T47D (cell line): ENCODE data around the gene CLCA4.

ENCODE experiments used
- DNase-seq, 2 experiments: peaks; one replicate each; pipeline versions ENCODE4 v3.0.0 to v3.0.0-alpha.2; 2011 to 2012; ENCODE audit warnings: low read depth in 1 of 2, low spot score in 1 of 2
- JUND ChIP-seq: IDR thresholded peaks from 2 replicates; pipeline ENCODE4 v1.6.1; 2012; ENCODE audit warnings: low read depth
- in situ Hi-C: cut with HindIII; loops from 2 replicates; pipeline ENCODE4 v1.10.0; 2016; ENCODE audit warnings: low sequenced_read_pairs, low pct_unique_long_range_greater_than_20kb

Gene CLCA4

DNA sequence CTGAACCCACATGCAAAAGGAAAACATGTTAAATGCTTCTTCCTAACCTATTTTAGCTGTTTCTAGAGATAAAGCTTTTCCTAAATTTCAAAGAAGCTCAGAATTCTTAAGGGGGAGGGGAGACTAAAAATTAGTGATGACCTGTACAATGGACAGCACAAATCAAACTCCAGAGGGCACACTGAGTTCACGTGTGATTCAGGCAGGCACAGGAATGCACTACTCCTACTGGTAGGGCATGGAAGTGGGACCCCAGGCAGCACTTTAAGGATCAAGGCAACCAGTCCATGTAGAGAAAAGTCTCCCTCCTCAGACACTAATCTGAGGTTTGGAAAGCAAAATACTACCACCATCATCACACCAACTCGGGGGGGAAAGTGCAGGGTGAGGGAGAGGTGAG lies 31.3 kb upstream of the CLCA4 start:
- in situ Hi-C loops: no loop called here
- no peak for TF ChIP-seq JUND
- peak in 1 of 2 experiments; percentile 36 for DNase-seq

- in situ Hi-C loops: no loop called here
- no peak for DNase-seq
- no peak for TF ChIP-seq JUND
Observed at GRCh38 chr1:86516335-86516734, 30.5 kb upstream of the CLCA4 start.

GRCh38 chr1:86517336-86517735 lies 29.5 kb upstream of the CLCA4 start:
- DNase-seq: no peak
- no peak for TF ChIP-seq JUND
- in situ Hi-C loops: no loop called here

DNA sequence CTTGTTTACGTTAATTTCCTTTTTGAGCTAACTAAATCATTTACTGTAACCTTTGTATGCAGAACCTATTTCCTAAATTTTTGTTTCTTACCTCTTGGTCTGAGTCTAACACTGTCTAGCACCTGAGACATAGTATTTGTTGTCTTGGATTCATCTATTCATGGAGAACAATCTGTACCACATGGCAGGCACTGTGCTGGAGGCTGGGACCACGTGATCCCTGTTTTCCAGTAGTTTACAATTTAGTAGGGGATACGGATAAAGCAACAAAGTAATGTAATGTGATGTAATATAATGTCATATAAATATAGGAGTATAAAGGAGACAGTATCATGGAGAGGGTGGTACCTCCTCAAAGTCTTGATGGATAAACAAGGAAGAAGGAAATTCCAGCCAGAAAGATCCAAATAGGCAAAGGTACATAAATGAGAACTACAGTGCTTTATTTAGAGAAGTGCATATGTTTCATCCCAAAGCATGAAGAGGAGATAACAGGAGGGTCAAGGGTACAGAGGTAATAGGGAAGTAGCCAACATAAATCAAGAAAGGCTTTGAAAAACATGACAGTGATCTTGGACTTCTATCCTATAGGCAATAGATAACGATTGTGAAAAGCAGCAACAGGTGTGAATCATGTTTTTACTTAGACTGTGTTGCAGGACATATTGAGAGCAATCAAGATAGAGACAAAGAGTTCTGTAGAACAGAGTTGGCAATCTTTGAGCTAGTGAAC lies 25.9 kb upstream of the CLCA4 start:
- no peak for TF ChIP-seq JUND
- DNase-seq: no peak
- in situ Hi-C loops: no loop called here

GRCh38 chr1:86521522-86521891 lies 25.4 kb upstream of the CLCA4 start:
- in situ Hi-C loops: no loop called here
- TF ChIP-seq JUND: no peak
- DNase-seq: no peak

GRCh38 chr1:86522240-86522639 lies 24.6 kb upstream of the CLCA4 start:
- TF ChIP-seq JUND: no peak
- in situ Hi-C loops: no loop called here
- DNase-seq: no peak

DNA sequence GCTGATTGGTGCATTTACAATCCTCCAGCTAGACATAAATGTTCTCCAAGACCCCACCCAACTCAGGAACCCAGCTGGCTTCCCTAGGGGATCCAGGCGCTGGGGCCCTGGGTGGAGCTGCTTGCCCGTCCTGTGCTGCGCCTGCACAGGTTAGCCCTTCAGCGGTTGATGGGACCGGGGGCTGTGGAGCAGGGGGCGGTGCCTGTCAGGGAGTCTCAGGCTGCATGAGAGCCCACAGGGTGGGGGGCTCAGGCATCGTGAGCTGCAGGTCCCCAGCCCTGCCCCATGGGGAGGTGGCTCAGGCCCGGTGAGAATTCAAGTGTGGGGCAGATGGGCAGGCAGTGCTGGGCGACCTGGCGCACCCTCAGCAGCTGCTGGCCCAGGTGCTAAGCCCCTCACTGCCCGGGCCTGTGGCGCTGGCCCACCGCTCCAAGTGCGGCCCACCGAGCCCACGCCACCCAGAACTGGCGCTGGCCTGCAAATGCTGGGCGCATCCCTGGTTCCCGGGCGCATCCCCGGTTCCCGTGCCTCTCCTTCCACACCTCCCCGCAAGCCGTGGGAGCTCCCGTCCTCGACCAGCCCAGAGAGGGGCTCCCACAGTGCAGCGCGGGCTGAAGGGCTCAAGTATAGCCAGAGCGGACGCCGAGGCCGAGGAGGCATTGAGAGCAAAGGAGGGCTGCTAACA lies 23.1 kb upstream of the CLCA4 start:
- no peak for DNase-seq
- in situ Hi-C loops: no loop called here
- TF ChIP-seq JUND: no peak

GRCh38 chr1:86527306-86527705 lies 19.6 kb upstream of the CLCA4 start:
- TF ChIP-seq JUND: no peak
- in situ Hi-C loops: no loop called here
- DNase-seq: no peak

- in situ Hi-C loops: no loop called here
- no peak for TF ChIP-seq JUND
- no peak for DNase-seq
Observed at GRCh38 chr1:86530211-86530845, 16.6 kb upstream of the CLCA4 start.

DNA sequence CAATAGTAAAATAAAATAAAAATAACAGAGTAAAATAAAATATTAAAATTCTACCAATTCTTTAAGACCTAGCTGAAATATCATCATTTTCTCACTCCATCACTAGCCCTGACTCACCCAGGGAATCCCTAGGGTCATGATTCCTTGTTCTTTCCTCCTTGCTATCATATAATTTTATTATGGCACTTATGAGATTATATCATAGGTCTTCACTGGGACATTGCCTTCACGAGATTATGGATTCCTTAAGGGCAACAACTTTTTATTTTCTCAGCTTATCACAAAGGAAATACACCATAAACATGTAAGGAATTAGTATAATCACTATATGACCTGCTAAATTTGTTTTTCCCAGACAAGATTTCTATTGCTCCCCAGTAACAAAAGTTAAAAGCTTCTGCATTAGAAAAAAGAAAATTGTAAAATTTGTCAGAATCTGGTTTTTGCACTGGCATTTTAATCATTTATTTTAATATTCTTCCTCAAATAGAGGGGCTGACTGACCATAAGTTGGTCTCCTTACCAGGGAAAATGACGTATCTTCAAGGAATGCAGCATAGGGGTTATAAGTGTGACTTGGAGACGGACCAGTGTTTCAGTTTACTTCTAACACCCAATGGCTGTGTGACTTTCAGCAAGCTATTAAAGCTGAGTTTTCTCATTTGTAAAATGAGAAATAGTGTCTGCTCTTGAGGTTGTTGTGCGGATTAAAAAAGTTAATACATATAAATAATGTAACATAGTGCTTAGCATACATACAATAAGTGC lies 8.8 kb upstream of the CLCA4 start:
- in situ Hi-C loops: no loop called here
- TF ChIP-seq JUND: no peak
- DNase-seq: no peak

DNA sequence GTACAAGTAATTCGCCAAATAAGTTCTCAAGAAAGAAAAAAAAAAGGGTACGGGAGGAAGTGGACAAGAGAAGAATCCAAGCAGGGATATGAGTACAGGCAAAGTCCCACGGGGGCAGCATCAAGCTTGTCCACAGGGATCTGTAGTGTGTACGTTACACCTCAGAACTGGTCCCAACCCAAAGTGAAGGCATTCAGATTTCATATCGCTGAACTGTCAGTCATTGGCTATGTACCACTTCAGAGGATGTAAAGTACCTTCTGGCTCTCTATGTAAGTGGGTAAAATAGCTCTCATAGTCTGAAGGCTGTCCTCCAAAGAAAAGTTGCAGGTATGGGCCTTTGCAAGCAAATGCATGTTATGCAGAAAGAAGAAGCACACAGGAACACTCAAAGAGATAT lies 8.1 kb upstream of the CLCA4 start:
- in situ Hi-C loops: no loop called here
- no peak for DNase-seq

DNA sequence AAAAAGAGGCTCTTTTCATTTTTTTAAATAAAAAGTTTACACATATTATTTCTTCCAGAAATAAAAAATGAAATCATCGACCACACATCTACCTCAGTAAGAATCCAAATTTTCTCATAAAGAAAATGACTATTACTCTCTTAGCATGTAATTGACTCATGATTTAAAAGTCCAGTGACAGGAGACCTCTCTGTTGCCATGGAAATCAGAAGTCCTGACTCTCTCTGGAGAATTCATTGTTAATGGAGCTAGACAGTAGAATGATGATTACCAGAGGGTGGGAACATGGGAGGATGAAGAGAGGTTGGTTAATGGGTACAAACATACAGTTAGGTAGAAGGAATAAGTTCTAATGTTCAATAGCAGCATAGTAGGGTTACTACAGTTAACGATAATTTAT lies 5.0 kb upstream of the CLCA4 start:
- TF ChIP-seq JUND: no peak
- in situ Hi-C loops: no loop called here
- no peak for DNase-seq

More for the DNA sequence above, 8.1 kb upstream of the CLCA4 start:
- no peak for TF ChIP-seq JUND

DNA sequence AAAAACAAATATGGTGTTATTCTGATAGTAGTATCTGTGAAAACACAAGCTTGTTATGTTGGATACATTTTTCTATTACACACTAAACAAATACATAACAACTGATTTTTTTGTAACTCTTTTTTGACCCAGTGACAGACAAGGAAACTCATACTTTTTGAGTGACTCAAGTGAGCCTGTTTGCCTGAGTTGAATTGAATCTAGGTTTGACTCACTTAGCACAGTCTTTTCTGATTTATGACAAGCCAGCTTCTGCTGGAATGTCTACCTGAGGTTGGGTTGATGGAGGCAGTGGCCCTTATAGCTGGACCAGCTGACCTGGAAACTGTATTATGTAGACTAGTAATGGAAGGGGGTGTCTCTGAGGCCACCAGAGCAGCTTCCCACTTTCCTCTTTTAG lies 4.2 kb upstream of the CLCA4 start:
- DNase-seq: no peak
- in situ Hi-C loops: no loop called here
- TF ChIP-seq JUND: no peak
